GM18508 (cell line): ENCODE results near the gene SMC4.

Source experiments
- ATAC-seq: cut with Tn5 transposase; IDR thresholded peaks from one replicate; pipeline ENCODE4 v1.9.1; 2021; ENCODE audit warnings: moderate number of reproducible peaks; ENCODE audit not compliant: insufficient read depth, unreplicated experiment

SMC4 gene

DNA sequence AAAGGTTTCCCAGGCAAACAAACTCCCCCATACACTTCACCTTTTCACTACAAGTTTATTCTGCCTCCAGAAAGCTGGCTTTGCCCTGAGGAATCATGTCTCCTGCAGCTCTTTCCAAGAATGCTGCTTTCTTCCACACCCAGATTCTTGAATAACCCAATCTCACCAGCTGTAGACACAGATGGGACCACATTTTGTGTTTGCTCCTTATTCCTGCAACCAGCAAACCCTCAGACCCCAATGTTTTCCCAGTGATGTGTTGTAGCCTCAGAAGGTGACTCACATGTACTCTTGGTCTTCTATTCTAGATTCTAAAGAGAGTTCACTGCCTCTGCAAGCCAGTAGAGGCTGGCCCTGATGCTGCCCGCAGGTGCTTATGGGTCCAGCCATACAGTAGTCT lies 73.8 kb downstream of the SMC4 start:
- no peak for ATAC-seq

DNA sequence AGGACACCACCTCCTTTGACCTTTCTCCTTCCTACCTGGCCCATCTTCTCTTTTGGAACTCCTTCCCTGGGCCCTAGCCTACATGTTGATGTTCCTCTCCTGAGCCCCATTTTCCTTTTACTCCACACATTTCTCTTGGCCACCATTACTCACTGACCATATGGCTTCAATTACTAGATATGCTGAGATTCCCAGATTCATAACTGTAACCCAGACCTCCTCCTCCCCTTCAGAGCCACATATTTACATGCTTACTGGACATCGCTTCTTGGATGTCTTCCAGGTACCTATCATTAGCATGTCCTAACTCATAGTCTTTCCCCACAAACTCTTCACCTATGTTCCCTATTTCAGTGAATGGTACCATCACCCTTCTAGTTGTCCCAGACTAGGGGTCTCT lies 74.5 kb downstream of the SMC4 start:
- ATAC-seq = no peak

DNA sequence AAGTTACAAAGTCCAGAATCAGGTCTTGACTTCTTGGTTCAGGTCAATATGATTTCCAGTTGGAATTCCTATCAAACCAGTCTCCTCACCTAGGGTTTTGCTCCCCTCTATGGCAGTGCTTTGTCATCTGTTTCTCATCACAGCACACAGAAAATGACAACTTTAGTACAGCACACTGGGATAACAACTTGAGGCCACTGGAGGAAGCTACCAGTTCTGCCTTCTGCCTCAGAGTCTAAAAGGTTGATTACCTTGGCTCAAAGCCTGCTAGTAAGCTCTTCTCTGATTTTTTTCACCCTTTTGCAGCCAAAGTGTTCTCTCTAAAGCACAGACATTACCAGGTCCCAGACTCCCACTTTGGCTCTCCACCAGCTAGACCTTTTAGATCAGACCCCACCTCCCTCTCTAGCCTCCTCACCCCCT lies 75.0 kb downstream of the SMC4 start:
- ATAC-seq = no peak

DNA sequence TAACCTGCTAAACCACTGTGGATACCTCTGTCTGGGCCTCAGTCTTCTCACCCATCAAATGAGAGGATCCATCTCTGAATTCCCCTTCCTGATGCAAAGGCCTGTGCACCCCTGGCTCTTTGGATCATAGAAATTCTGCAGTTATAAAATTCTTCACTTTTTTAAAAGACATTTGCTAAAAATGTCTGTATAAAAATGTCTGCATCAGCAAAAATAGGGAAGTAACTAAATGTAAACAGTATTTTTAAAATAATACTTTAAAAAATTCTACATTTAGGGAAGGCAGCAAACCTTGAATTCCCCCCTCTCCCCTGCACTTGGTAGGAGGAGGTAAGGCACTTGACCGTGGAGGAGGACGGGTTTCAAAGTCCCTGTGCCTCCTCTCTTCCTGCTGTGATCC lies 75.7 kb downstream of the SMC4 start:
- ATAC-seq = no peak

DNA sequence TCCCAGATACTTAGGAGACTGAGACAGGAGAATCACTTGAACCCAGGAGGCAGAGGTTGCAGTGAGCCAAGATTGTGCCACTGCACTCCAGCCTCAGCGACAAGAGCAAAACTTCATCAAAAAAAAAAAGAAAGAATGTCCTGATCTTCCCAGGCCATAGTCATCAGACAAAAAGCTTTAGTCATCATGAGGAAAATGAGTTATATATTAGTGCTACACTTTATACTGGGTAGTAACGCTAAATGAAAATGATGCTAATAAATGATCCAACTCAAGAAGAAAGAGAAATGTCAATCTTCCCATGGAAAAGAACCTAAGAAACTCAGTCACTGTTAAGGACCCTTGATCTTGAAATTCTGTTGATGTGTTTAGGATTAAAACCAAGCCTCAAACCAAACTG lies 76.4 kb downstream of the SMC4 start:
- no peak for ATAC-seq

DNA sequence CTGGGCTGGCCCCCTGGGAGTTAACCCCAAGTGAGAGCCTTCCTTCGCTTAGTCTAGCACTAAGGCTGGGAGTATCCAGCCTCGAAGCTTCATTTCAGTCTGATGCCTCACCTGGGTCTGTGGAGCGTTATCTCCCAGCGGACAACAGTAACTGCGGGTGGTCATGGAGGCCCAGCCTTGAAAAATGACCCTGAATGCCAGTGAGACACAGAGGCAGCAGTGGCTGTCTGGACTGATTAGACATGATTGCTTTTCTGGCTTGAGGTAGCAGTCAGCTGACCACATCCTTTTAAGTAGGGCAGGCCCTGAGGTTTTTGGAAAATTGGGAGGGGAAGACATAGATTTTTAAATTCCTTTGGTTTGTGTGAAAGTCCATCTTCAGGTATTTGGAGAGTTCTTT lies 78.3 kb downstream of the SMC4 start:
- ATAC-seq = no peak

DNA sequence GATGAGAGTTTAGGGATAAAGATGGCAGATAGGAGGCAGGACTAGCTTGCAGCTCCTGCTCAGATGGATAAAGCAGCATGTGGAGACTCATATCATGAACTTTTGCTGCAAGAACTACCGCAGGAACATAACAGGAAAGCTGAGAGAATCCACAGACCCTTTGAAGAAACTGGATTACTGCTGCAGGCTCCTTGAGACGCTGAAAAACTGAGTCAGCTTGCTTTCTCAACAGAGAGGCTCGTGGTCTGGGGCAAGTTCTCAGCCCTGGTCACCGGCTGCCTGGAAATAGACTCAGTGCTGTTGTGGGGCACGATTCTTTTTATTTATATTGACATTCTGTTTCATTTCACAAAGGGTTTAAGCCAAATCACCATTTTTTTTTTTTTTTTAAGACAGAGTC lies 78.9 kb downstream of the SMC4 start:
- ATAC-seq = no peak

DNA sequence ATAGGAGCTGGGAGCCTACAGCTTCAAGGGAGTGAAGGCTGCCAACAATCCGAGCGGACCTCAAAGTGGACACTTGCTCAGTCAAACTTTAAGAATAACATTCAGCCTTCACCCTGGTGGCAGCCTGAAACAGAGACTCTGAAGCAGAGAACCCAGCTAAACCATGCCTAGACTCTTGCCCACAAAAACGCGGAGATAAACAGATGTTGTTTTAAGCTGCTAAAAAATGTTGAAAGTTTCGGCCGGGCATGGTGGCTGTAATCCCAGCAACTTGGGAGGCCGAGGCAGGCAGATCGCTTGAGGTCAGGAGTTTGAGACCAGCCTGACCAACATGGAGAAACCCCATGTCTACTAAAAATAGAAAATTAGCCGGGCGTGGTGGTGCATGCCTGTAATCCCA lies 79.9 kb downstream of the SMC4 start:
- ATAC-seq = no peak

DNA sequence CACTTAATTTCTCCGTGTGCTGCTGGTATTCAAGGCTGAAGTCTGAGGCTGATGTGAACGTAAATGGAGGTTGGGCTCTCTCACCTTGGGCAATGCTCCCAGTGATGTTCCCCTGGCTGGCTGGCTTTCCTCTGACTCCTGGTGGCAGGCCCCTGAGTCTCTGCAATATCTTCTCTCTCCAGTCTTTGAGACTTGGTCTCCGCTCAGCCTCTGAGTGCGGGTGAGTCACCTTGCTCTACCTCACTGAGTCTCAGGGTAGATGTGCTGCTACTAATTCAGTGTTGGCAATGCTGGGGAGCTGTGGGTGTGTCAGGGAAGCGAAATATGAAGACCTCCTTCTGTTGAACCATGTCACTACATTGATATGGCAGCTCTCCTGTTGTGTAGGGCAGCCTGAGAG lies 81.5 kb downstream of the SMC4 start:
- no peak for ATAC-seq

DNA sequence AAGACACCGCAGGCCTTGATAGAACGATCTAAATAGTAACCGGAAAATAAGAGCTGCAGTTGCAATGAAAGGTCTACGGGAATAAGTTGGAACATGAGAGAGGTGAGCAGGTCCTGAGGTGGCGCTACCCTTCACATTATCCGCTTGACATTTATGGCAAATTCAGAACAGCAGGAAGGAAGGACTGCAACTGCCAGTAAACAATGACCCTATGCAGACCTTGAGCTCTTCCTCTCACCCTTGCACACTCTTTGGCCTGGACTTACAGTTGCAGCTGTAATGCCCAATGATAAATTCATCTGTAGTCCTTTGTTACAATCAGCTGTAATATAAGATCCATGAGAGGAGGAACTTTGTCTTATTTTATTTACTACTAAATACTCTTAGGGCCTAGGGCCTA lies 82.4 kb downstream of the SMC4 start:
- ATAC-seq = no peak

DNA sequence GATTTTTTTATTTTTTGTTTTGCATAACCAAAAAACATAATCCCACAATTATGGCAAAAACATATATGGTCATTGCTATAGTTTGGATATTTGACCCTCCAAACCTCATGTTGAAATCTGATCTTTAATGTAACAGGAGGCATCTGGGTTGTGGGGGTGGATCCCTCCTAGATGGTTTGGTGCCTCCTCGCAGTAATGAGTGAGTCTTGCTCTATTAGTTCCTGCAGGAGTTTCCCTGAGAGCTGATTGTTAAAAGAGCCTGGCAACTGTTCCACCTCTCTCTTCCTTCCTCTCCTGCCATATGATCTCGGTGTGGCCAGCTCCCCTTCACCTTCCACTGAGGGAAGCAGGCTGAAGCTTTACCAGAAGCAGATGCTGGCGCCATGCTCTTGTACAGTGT lies 83.3 kb downstream of the SMC4 start:
- no peak for ATAC-seq
